IPS DF 6.9 (cell line): Measurements from ENCODE around the gene C2CD4D.

Source experiments
- DNase-seq: peaks from one replicate; pipeline ENCODE4 v3.0.0-alpha.2; 2013; ENCODE audit warnings: low read depth, low spot score
- H3K27ac ChIP-seq: one replicate; pipeline ENCODE4 v1.5.1; 2013; ENCODE audit warnings: low read length, control low read depth
- H3K27me3 ChIP-seq: 2 replicates; pipeline ENCODE4 v1.6.1; 2013; ENCODE audit warnings: mild to moderate bottlenecking, low read length; ENCODE audit not compliant: control insufficient read depth, insufficient read depth
- H3K36me3 ChIP-seq: 2 replicates; pipeline ENCODE4 v1.6.1; 2013; ENCODE audit warnings: low read length; ENCODE audit not compliant: control insufficient read depth, insufficient read depth
- H3K4me1 ChIP-seq: 2 replicates; pipeline ENCODE4 v1.6.1; 2013; ENCODE audit warnings: low read length; ENCODE audit not compliant: control insufficient read depth, insufficient read depth
- H3K4me3 ChIP-seq: 2 replicates; pipeline ENCODE4 v1.5.1; 2013; ENCODE audit warnings: mild to moderate bottlenecking, low read length
- H3K9me3 ChIP-seq: 2 replicates; pipeline ENCODE4 v1.6.1; 2013; ENCODE audit warnings: low read length, inconsistent platforms; ENCODE audit not compliant: control insufficient read depth, insufficient read depth
- WGBS: extraction: QIAGEN DNeasy Blood & Tissue Kit; methylation state at CpG from one replicate; pipeline ENCODE4 v1.1.7; 2013; ENCODE audit warnings: mixed read lengths, missing lambda C conversion rate; ENCODE audit not compliant: insufficient read length, insufficient coverage; 5-methylcytosine and 5-hydroxymethylcytosine counted together

Gene C2CD4D

DNA sequence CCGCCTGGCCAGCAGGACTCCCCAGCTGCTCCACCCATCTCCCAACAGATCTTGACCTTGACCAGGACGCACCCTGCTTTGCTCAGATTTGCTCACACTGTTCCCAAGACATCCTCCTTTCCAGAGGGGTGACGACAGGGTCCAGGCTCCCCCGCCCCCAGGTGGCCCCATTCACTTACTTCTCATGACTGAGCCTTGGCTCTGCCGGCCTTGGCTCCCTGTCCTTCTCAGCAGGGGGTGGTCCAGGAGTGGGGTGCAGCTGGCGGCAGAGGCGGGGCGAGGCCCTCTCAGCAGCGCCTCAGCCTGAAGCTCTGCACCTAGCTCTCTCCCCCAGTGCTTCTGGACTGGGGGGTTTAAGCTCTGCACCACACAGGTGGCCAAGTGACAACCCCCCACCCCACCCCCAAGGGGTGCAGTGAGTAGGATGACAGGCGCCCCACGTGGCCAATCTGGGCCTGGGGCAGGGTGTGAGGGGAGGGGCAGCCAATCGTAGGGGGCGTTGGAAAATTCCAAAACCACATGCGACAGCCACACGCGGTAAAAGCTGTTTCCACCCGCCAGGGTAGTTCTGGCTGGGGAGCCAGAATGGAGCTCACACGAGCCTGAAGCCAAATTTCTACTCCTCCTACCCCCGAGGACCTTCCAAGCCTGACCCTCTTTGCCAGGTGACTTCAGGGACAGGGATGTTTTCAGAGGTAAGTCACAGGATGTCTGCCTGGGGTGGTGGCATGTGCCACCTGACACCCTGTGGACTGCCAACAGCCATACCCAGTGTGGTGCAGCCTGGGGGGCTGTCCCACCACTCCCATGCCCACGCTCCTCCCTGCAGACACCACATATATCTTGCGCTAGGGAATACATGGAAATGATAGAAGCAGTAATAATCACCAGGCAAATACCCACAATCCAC lies 13.6 kb downstream of the C2CD4D start:
- Histone ChIP-seq H3K27me3 (no peaks in the 10 kb centered on the region), H3K4me3 (no peak overlapping the region)

GRCh38 chr1:151825204-151825603 lies 14.4 kb downstream of the C2CD4D start:
- Histone ChIP-seq H3K27ac (no peak overlapping the region), H3K27me3 (no peaks in the 10 kb centered on the region), H3K36me3 (no peaks in the 10 kb centered on the region), H3K4me3 (no peak overlapping the region), H3K9me3 (no peaks in the 10 kb centered on the region), H3K4me1 (peaks cover 17% of the 10 kb centered on the region)
- no peak for DNase-seq
- no CpG with 5 or more reads among the region's 9 CpGs for WGBS

More for the DNA sequence above, 13.6 kb downstream of the C2CD4D start:
- Histone ChIP-seq H3K9me3 (no peaks in the 10 kb centered on the region), H3K4me1 (peaks cover 20% of the 10 kb centered on the region), H3K27ac (no peak overlapping the region), H3K36me3 (no peaks in the 10 kb centered on the region)
- no peak for DNase-seq
- WGBS: no CpG with 5 or more reads among the region's 21 CpGs

GRCh38 chr1:151823175-151823574 lies 16.4 kb downstream of the C2CD4D start:
- Histone ChIP-seq H3K27me3 (no peaks in the 10 kb centered on the region), H3K9me3 (no peaks in the 10 kb centered on the region), H3K4me3 (no peak overlapping the region), H3K36me3 (no peaks in the 10 kb centered on the region), H3K4me1 (peaks cover 13% of the 10 kb centered on the region), H3K27ac (no peak overlapping the region)
- WGBS: no CpG with 5 or more reads among the region's 8 CpGs
- no peak for DNase-seq

DNA sequence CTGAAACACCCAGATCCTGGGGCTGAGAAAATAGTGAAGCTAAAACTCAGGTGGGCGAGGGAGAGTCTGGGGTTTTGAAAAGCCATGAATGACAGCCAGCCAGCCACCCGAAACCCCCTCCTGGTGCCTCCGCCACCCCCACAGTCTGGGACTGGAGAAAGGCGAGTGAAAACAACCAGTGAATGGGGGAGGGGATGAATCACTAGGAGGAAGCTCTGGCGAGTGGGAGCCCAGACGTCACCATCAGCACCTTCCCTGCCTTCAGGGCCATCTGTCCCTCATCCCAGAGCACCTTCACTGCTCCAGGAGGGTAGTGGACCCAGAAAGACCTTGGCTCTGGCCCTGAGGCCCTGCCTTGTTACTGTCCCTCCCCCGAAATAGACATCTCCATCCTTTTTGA lies 17.2 kb downstream of the C2CD4D start:
- Histone ChIP-seq H3K27me3 (no peaks in the 10 kb centered on the region), H3K36me3 (no peaks in the 10 kb centered on the region)
- no CpG with 5 or more reads among the region's 7 CpGs for WGBS

DNA sequence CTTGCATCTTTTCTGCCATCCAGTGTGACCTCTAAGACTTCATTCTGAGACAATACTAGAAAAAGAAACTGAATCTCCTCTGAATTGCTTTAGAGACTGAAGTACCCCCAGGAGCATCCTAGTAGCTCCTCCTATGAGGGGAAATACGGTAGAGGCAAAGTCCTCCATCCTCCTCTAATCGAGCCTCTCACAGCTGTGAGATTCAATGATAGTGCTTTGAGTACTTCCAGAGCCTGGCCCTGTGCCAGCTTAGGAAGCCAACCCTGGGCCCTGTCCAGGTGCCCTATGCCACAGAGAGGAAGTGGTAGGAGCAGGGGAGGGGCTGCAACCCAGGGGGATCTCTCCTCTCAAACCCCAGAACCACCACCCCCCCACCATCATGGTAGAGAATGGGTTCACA lies 18.7 kb downstream of the C2CD4D start:
- Histone ChIP-seq H3K9me3 (no peaks in the 10 kb centered on the region), H3K4me3 (no peak overlapping the region), H3K27me3 (no peaks in the 10 kb centered on the region), H3K27ac (no peak overlapping the region), H3K36me3 (no peaks in the 10 kb centered on the region), H3K4me1 (peaks cover 7% of the 10 kb centered on the region)
- no CpG with 5 or more reads among the region's 2 CpGs for WGBS
- no peak for DNase-seq

More for the DNA sequence above, 17.2 kb downstream of the C2CD4D start:
- no peak overlapping the region for H3K27ac ChIP-seq
- H3K9me3 ChIP-seq: no peaks in the 10 kb centered on the region
- no peak for DNase-seq
- H3K4me3 ChIP-seq: no peak overlapping the region
- H3K4me1 ChIP-seq: peaks cover 9% of the 10 kb centered on the region

- peaks cover 4% of the 10 kb centered on the region; the same call in 1 of the 2 replicates for H3K4me1 ChIP-seq
- no peak overlapping the region for H3K27ac ChIP-seq
- no peaks in the 10 kb centered on the region for H3K9me3 ChIP-seq
- H3K36me3 ChIP-seq: no peaks in the 10 kb centered on the region
- H3K27me3 ChIP-seq: no peaks in the 10 kb centered on the region
- no peak overlapping the region for H3K4me3 ChIP-seq
- no peak for DNase-seq
- no CpG with 5 or more reads among the region's 7 CpGs for WGBS
Observed at GRCh38 chr1:151819976-151820623, 19.5 kb downstream of the C2CD4D start.

- H3K36me3 ChIP-seq: no peaks in the 10 kb centered on the region
- H3K27me3 ChIP-seq: no peaks in the 10 kb centered on the region
- DNase-seq: no peak
- H3K9me3 ChIP-seq: no peaks in the 10 kb centered on the region
- H3K4me3 ChIP-seq: no peak overlapping the region
- WGBS: no CpG with 5 or more reads among the region's 12 CpGs
- H3K4me1 ChIP-seq: peaks cover 4% of the 10 kb centered on the region; the same call in 1 of the 2 replicates
- H3K27ac ChIP-seq: no peak overlapping the region
Observed at GRCh38 chr1:151819227-151819835, 20.3 kb downstream of the C2CD4D start.

DNA sequence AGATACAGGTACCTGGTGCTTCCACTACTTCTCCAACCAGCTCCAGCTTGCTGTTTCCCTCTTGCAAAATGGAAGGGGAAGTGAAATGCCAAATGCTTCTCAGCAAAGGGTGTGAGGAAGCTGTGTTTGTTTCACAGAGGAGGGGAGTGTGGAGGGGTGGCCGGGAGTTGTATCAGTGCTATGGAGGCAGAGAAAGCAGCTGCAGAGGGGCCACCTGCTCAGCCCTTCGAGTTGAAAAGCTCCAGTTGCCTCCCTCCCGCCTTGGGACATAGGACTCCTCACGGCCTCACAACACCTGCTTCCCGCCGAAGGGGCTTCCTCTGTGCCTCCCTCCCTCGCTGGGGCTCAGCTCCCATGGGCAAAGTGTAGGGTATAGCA lies 22.3 kb downstream of the C2CD4D start:
- DNase-seq: no peak
- Histone ChIP-seq H3K27me3 (no peaks in the 10 kb centered on the region), H3K36me3 (no peaks in the 10 kb centered on the region), H3K4me3 (no peak overlapping the region), H3K27ac (no peak overlapping the region), H3K4me1 (peaks cover 2% of the 10 kb centered on the region; the same call in 1 of the 2 replicates), H3K9me3 (no peaks in the 10 kb centered on the region)
- no CpG with 5 or more reads among the region's 7 CpGs for WGBS

- Histone ChIP-seq H3K27ac (no peak overlapping the region), H3K27me3 (no peaks in the 10 kb centered on the region), H3K36me3 (no peaks in the 10 kb centered on the region), H3K4me1 (no peaks in the 10 kb centered on the region), H3K9me3 (no peaks in the 10 kb centered on the region), H3K4me3 (no peak overlapping the region)
- WGBS: no CpG with 5 or more reads among the region's 26 CpGs
- no peak for DNase-seq
Observed at GRCh38 chr1:151816548-151817352, 22.9 kb downstream of the C2CD4D start.
